HEK293 (cell line): Measurements from ENCODE around the gene TMEM42.

Experiments used
- CTCF ChIP-seq: fragments of 450-650 bp; formaldehyde crosslinking; IDR thresholded peaks from 2 replicates; pipeline ENCODE4 v1.5.1; 2016; ENCODE audit warnings: missing biosample characterization, missing genetic modification characterization
- PBX3 ChIP-seq: sonication (generic); formaldehyde crosslinking; IDR thresholded peaks from 2 replicates; pipeline ENCODE4 v1.8.1; 2022; ENCODE audit warnings: mild to moderate bottlenecking, moderate library complexity, missing genetic modification reagents
- ZNF132 ChIP-seq: fragments of 450-650 bp; formaldehyde crosslinking; IDR thresholded peaks from 2 replicates; pipeline ENCODE4 v1.5.1; 2017; ENCODE audit warnings: missing biosample characterization, missing genetic modification characterization, borderline replicate concordance
- ZSCAN18 ChIP-seq: fragments of 450-650 bp; formaldehyde crosslinking; IDR thresholded peaks from 2 replicates; pipeline ENCODE4 v1.5.1; 2016; ENCODE audit warnings: missing biosample characterization, missing genetic modification characterization

- TF ChIP-seq ZNF132 (tag by site-specific recombination), result no peak
- TF ChIP-seq CTCF (tag by site-specific recombination), result no peak
- no peak for TF ChIP-seq ZSCAN18 (tag by site-specific recombination)
- no peak for TF ChIP-seq PBX3 (CRISPR knock-in tag)
Measured at GRCh38 chr3:44877333-44877732, 15.6 kb downstream of the TMEM42 start.
